ENCODE results near the gene KDM4B. TPM values are rescaled to one million over a fixed set of nuclear protein-coding genes. Genes with fewer than 3 reads are reported as not detected.

Gene KDM4B
- total RNA-seq, 4 donors from 2014 or later, result 29.2 to 43.8 (median 38.7) TPM

- no peaks in the 10 kb centered on the region for H3K27me3 ChIP-seq
- peaks cover 0 to 87% of the 10 kb centered on the region in 2 donors for H3K36me3 ChIP-seq
- 75 to 88% methylated on average over 4 to 7 of the region's 20 CpGs for WGBS, 2 donors (ENCODE audit: low coverage in 1 of 2)
- no peak overlapping the region for H3K4me3 ChIP-seq
- H3K9me3 ChIP-seq, result no peaks in the 10 kb centered on the region
- H3K4me1 ChIP-seq, result peaks cover 0 to 15% (median 0%) of the 10 kb centered on the region in 3 donors
- TF ChIP-seq POLR2A (IDR thresholded peaks at IDR 0.05), result no peak
- TF ChIP-seq POLR2AphosphoS5 (IDR thresholded peaks at IDR 0.05), result no peak
- TF ChIP-seq CTCF (IDR thresholded peaks at IDR 0.05), result no peak
- no peak for TF ChIP-seq EP300 (IDR thresholded peaks at IDR 0.05)
- ATAC-seq, result no peak
- H3K27ac ChIP-seq, result no peak overlapping the region
Observed at GRCh38 chr19:5074407-5074806, 105.5 kb downstream of the KDM4B start.

- TF ChIP-seq CTCF (IDR thresholded peaks at IDR 0.05), result no peak
- TF ChIP-seq POLR2AphosphoS5 (IDR thresholded peaks at IDR 0.05), result no peak
- no peak for TF ChIP-seq POLR2A (IDR thresholded peaks at IDR 0.05)
- no peak for TF ChIP-seq EP300 (IDR thresholded peaks at IDR 0.05)
- ATAC-seq, result no peak
- Histone ChIP-seq H3K4me1 (peaks cover 0 to 15% (median 0%) of the 10 kb centered on the region in 3 donors), H3K4me3 (no peak overlapping the region), H3K27ac (no peak overlapping the region), H3K27me3 (no peaks in the 10 kb centered on the region), H3K9me3 (no peaks in the 10 kb centered on the region), H3K36me3 (peaks cover 0 to 92% of the 10 kb centered on the region in 2 donors)
- WGBS, 2 donors (ENCODE audit: low coverage in 1 of 2), result 60 to 88% methylated on average over 1 to 10 of the region's 27 CpGs
Observed at GRCh38 chr19:5074830-5075394, 106.0 kb downstream of the KDM4B start.

GRCh38 chr19:5075597-5075996 lies 106.7 kb downstream of the KDM4B start:
- H3K27me3 ChIP-seq, result no peaks in the 10 kb centered on the region
- no peak overlapping the region for H3K27ac ChIP-seq
- no peak overlapping the region for H3K4me3 ChIP-seq
- peaks cover 0 to 15% (median 0%) of the 10 kb centered on the region in 3 donors for H3K4me1 ChIP-seq
- ATAC-seq, result no peak
- TF ChIP-seq POLR2AphosphoS5 (IDR thresholded peaks at IDR 0.05) (no peak), POLR2A (IDR thresholded peaks at IDR 0.05) (no peak), CTCF (IDR thresholded peaks at IDR 0.05) (no peak), EP300 (IDR thresholded peaks at IDR 0.05) (no peak)
- no CpG with 5 or more reads among the region's 13 CpGs for WGBS, 2 donors (ENCODE audit: low coverage in 1 of 2)
- H3K36me3 ChIP-seq, result peaks cover 0 to 94% of the 10 kb centered on the region in 2 donors
- no peaks in the 10 kb centered on the region for H3K9me3 ChIP-seq

GRCh38 chr19:5076440-5077208 lies 107.7 kb downstream of the KDM4B start:
- WGBS, 2 donors (ENCODE audit: low coverage in 1 of 2), result 71 to 72% methylated on average over 7 to 11 of the region's 44 CpGs
- H3K4me1 ChIP-seq, result peaks cover 0 to 8% (median 0%) of the 10 kb centered on the region in 3 donors
- no peak overlapping the region for H3K4me3 ChIP-seq
- H3K9me3 ChIP-seq, result no peaks in the 10 kb centered on the region
- peaks cover 0 to 94% of the 10 kb centered on the region in 2 donors for H3K36me3 ChIP-seq
- TF ChIP-seq POLR2AphosphoS5 (IDR thresholded peaks at IDR 0.05) (no peak), POLR2A (IDR thresholded peaks at IDR 0.05) (no peak), CTCF (IDR thresholded peaks at IDR 0.05) (no peak), EP300 (IDR thresholded peaks at IDR 0.05) (no peak)
- no peak overlapping the region for H3K27ac ChIP-seq
- no peaks in the 10 kb centered on the region for H3K27me3 ChIP-seq
- ATAC-seq, result no peak

GRCh38 chr19:5077209-5077515 lies 108.2 kb downstream of the KDM4B start:
- ATAC-seq, result no peak
- Histone ChIP-seq H3K27ac (no peak overlapping the region), H3K27me3 (no peaks in the 10 kb centered on the region), H3K4me3 (no peak overlapping the region), H3K9me3 (no peaks in the 10 kb centered on the region), H3K36me3 (peaks cover 0 to 94% of the 10 kb centered on the region in 2 donors), H3K4me1 (peaks cover 0 to 2% (median 0%) of the 10 kb centered on the region in 3 donors)
- TF ChIP-seq CTCF (IDR thresholded peaks at IDR 0.05), result no peak
- no peak for TF ChIP-seq POLR2A (IDR thresholded peaks at IDR 0.05)
- TF ChIP-seq EP300 (IDR thresholded peaks at IDR 0.05), result no peak
- TF ChIP-seq POLR2AphosphoS5 (IDR thresholded peaks at IDR 0.05), result no peak
- 80 to 95% methylated on average over 4 to 8 of the region's 19 CpGs for WGBS, 2 donors (ENCODE audit: low coverage in 1 of 2)

Data from gastroesophageal sphincter (tissue), 4 donors.